ENCODE results near the gene MALT1. TPM values are rescaled to one million over a fixed set of nuclear protein-coding genes. Genes with fewer than 3 reads are reported as not detected.

Gene MALT1
- total RNA-seq, 2 experiments from 2014 or later = 82.3 to 84.5 TPM

- POLR2A ChIA-PET = interaction anchor here (1.0 kb wide), 2 partner anchors 10 to 42 kb away, joined by 3 read pairs; no protein-coding TSS in a partner anchor
Measured at GRCh38 chr18:58726671-58727070, 55.4 kb downstream of the MALT1 start.

GRCh38 chr18:58727776-58728500 lies 56.7 kb downstream of the MALT1 start:
- Mint-ChIP-seq H3K27me3 (no peaks in the 10 kb centered on the region), H3K9me3 (no peaks in the 10 kb centered on the region), H3K4me3 (no peak overlapping the region), H3K27ac (no peak overlapping the region), H3K4me1 (ENCODE audit: low read depth) (peaks cover 23% of the 10 kb centered on the region), H3K36me3 (ENCODE audit: low read depth) (peaks cover 81% of the 10 kb centered on the region)
- intact Hi-C loops (cut with DNase I, micrococcal nuclease) = no loop called here
- ATAC-seq (ENCODE audit: poor library complexity) (no peak), DNase-seq (no peak)
- H3K4me1 ChIP-seq (ENCODE audit: insufficient read depth, low read length) = no peaks in the 10 kb centered on the region
- CTCF ChIA-PET = no interaction called here
- peaks cover 48% of the 10 kb centered on the region for H3K36me3 ChIP-seq (ENCODE audit: insufficient read depth, low read length)
- no peak overlapping the region for H3K27ac ChIP-seq (ENCODE audit: low read depth in 1 of 2, low read length in 2 of 2)
- no peak overlapping the region for H3K4me3 ChIP-seq (ENCODE audit: low read length)
- H3K27me3 ChIP-seq (ENCODE audit: control insufficient read depth in 1 of 2, insufficient read depth in 2 of 2, low read length in 2 of 2) = no peaks in the 10 kb centered on the region
- TF ChIP-seq CTCF (IDR thresholded peaks at IDR 0.05) = no peak
- POLR2A ChIA-PET = interaction anchor here (1.0 kb wide), 1 partner anchor 57 kb away, joined by 3 read pairs; the partner anchor contains the start of gene MALT1
- H3K9me3 ChIP-seq (ENCODE audit: control insufficient read depth in 1 of 2, insufficient read depth in 1 of 2, low read length in 2 of 2) = no peaks in the 10 kb centered on the region

More at GRCh38 chr18:58726671-58727070, 55.4 kb downstream of the MALT1 start:
- Mint-ChIP-seq H3K27ac (no peak overlapping the region), H3K9me3 (no peaks in the 10 kb centered on the region), H3K27me3 (no peaks in the 10 kb centered on the region), H3K36me3 (ENCODE audit: low read depth) (peaks cover 74% of the 10 kb centered on the region), H3K4me1 (ENCODE audit: low read depth) (peaks cover 31% of the 10 kb centered on the region), H3K4me3 (no peak overlapping the region)
- no peak overlapping the region for H3K4me3 ChIP-seq (ENCODE audit: low read length)
- no peak overlapping the region for H3K27ac ChIP-seq (ENCODE audit: low read depth in 1 of 2, low read length in 2 of 2)
- no peaks in the 10 kb centered on the region for H3K27me3 ChIP-seq (ENCODE audit: control insufficient read depth in 1 of 2, insufficient read depth in 2 of 2, low read length in 2 of 2)
- peaks cover 3% of the 10 kb centered on the region for H3K4me1 ChIP-seq (ENCODE audit: insufficient read depth, low read length)
- ATAC-seq (ENCODE audit: poor library complexity) (no peak), DNase-seq (no peak)
- peaks cover 51% of the 10 kb centered on the region for H3K36me3 ChIP-seq (ENCODE audit: insufficient read depth, low read length)
- CTCF ChIA-PET = interaction anchor here (1.4 kb wide), 1 partner anchor 16 kb away, joined by 3 read pairs; no protein-coding TSS in a partner anchor
- H3K9me3 ChIP-seq (ENCODE audit: control insufficient read depth in 1 of 2, insufficient read depth in 1 of 2, low read length in 2 of 2) = no peaks in the 10 kb centered on the region
- no peak for TF ChIP-seq CTCF (IDR thresholded peaks at IDR 0.05)
- intact Hi-C loops (cut with DNase I, micrococcal nuclease) = no loop called here

DNA sequence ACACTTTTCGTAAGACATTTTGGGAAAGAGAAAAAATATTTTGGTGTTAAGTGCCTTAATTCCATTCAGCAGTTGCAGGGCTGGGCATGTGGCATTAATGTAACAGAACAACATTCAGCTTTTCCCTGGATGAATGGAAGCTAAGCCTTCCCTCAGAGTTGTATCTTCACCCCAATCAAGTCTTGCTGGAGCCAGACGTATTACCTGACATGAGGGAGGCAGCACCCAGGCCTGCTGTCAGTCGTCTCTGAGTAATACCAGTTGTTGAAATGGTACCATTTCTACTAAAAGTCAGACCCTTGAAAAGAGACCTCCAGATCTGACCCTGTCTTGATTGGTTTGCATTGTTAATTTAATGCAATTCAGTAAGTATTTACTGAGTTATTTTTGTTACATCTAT lies 57.5 kb downstream of the MALT1 start:
- POLR2A ChIA-PET = interaction anchor here (1.0 kb wide), 1 partner anchor 58 kb away, joined by 3 read pairs; the partner anchor contains the start of gene MALT1

More for the DNA sequence above, 57.5 kb downstream of the MALT1 start:
- no peak for TF ChIP-seq CTCF (IDR thresholded peaks at IDR 0.05)
- Histone ChIP-seq H3K9me3 (ENCODE audit: control insufficient read depth in 1 of 2, insufficient read depth in 1 of 2, low read length in 2 of 2) (no peaks in the 10 kb centered on the region), H3K4me1 (ENCODE audit: insufficient read depth, low read length) (no peaks in the 10 kb centered on the region), H3K4me3 (ENCODE audit: low read length) (no peak overlapping the region), H3K36me3 (ENCODE audit: insufficient read depth, low read length) (peaks cover 50% of the 10 kb centered on the region), H3K27me3 (ENCODE audit: control insufficient read depth in 1 of 2, insufficient read depth in 2 of 2, low read length in 2 of 2) (no peaks in the 10 kb centered on the region), H3K27ac (ENCODE audit: low read depth in 1 of 2, low read length in 2 of 2) (no peak overlapping the region)
- H3K27me3 Mint-ChIP-seq = no peaks in the 10 kb centered on the region
- no peak for ATAC-seq (ENCODE audit: poor library complexity)
- H3K4me3 Mint-ChIP-seq = no peak overlapping the region
- DNase-seq = no peak
- H3K36me3 Mint-ChIP-seq (ENCODE audit: low read depth) = peaks cover 81% of the 10 kb centered on the region
- H3K4me1 Mint-ChIP-seq (ENCODE audit: low read depth) = peaks cover 17% of the 10 kb centered on the region
- peak overlapping the region; percentile 42 for H3K27ac Mint-ChIP-seq
- CTCF ChIA-PET = no interaction called here
- no peaks in the 10 kb centered on the region for H3K9me3 Mint-ChIP-seq
- intact Hi-C loops (cut with DNase I, micrococcal nuclease) = no loop called here

All from CD4-positive, alpha-beta T cell (primary cell).